Measurements from ENCODE around the gene LSR.
A peak's percentile ranks its signal among the peaks of the same experiment; 100 is the strongest.

LSR gene

DNA sequence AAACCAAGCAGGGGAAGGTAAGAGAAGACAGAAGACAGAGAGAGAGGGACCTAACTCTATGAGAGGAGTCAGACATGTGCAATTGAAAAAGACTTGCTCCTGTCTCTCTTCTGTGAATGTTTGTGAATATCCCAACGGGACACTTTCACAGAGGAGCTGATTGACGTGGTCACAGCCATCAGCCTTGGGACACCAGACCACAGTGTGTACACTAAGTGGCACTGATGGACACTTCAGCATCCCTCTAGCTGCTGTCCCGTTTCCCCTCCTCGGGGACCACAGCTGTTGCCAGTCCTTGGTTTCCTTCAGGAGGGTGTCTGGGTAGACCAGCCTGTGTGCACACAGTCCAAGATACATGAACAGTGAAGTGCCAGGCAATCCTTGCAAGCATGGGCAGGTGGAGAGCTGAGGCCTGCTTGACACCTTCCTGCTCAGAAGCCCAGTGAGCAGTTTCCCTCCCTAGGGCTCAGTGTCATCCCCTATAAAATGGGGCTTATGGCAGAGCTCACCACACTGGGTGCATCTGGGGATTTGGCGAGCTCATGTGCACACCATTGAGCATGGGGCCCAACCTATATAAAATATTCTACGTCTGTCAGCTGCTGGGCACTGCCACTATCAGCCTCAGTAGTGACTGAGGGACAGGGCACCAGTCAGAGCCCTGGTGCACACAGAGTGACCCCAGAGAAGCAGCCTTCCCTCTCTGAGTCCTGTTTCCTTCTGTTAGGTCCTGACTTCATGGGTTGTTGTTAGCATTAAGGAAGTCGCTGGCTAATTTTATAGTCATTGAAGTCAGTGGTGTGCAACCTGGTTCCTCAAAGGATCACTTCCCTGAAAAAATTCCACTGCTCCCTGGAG lies 15.7 kb downstream of the LSR start:
- no peak overlapping the region for H3K4me3 ChIP-seq (ENCODE audit: low read length)
- peaks cover 71% of the 10 kb centered on the region for H3K36me3 ChIP-seq (ENCODE audit: insufficient read depth, low read length)
- WGBS: 90% methylated on average over 7 of the region's 7 CpGs

DNA sequence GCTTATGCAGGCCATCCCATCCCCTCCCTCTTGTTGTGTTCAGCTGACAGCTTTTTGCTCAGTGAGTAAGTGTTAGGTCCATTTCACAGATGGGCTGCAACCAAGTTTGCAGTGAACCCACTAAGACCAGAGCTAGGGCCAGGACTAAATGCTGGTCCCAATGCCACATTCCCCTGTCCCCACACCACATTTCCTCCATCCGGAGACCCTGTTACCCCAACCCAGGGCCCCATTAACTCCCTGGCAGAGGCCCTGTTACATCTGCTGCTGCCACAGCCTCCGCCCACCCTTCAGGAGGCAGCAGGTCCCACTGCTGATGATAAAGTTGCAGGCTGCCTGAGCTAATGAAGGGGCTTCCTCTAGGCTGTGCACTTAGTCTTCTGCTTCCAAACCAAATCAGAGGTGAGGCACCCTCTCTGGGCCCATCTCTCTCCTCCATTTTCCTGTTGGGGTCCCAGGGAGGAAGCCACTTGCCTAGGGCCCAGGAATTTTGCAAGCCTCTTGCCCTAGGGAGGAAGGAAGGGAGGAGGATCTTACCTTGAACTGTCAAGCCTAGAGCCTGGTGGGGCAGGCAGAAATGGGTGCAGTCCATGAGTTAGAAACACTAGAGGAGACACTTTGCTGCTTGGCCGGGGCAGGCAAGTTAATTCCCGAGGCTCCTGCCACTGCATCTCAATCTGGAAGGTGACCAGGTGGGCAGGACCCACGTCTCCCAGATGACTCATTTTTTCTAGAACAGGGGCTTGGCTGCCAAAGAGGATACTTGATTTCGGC lies 16.5 kb downstream of the LSR start:
- 0 out of 2 replicates have a peak, but pooled peaks cover 3% of the 10 kb centered on the region for H3K4me1 ChIP-seq (ENCODE audit: insufficient read depth, low read length)
- no peak overlapping the region for H3K4me3 ChIP-seq (ENCODE audit: low read length)
- peaks cover 69% of the 10 kb centered on the region for H3K36me3 ChIP-seq (ENCODE audit: insufficient read depth, low read length)
- 90% methylated on average over 6 of the region's 6 CpGs for WGBS
- no peak overlapping the region for H3K9ac ChIP-seq (ENCODE audit: low read depth, low read length)
- H3K9me3 ChIP-seq (ENCODE audit: insufficient read depth, low read depth, low read length): no peaks in the 10 kb centered on the region
- H3K27me3 ChIP-seq (ENCODE audit: insufficient read depth, low read length): no peaks in the 10 kb centered on the region
- H3K27ac ChIP-seq (ENCODE audit: low read depth, low read length): 0 out of 2 replicates have a peak overlapping the region, but pooled peaks have one; percentile 25

More for the DNA sequence above, 15.7 kb downstream of the LSR start:
- H3K9ac ChIP-seq (ENCODE audit: low read depth, low read length): no peak overlapping the region
- H3K4me1 ChIP-seq (ENCODE audit: insufficient read depth, low read length): no peaks in the 10 kb centered on the region
- no peaks in the 10 kb centered on the region for H3K9me3 ChIP-seq (ENCODE audit: insufficient read depth, low read depth, low read length)
- H3K27me3 ChIP-seq (ENCODE audit: insufficient read depth, low read length): no peaks in the 10 kb centered on the region
- H3K27ac ChIP-seq (ENCODE audit: low read depth, low read length): no peak overlapping the region

GRCh38 chr19:35265900-35266519 lies 17.2 kb downstream of the LSR start:
- 94% methylated on average over 10 of the region's 10 CpGs for WGBS
- Histone ChIP-seq H3K4me1 (ENCODE audit: insufficient read depth, low read length) (0 out of 2 replicates have a peak, but pooled peaks cover 3% of the 10 kb centered on the region), H3K9ac (ENCODE audit: low read depth, low read length) (no peak overlapping the region), H3K27ac (ENCODE audit: low read depth, low read length) (0 out of 2 replicates have a peak overlapping the region, but pooled peaks have one; percentile 25), H3K9me3 (ENCODE audit: insufficient read depth, low read depth, low read length) (no peaks in the 10 kb centered on the region), H3K27me3 (ENCODE audit: insufficient read depth, low read length) (no peaks in the 10 kb centered on the region), H3K4me3 (ENCODE audit: low read length) (no peak overlapping the region), H3K36me3 (ENCODE audit: insufficient read depth, low read length) (peaks cover 72% of the 10 kb centered on the region)

GRCh38 chr19:35266520-35267352 lies 17.9 kb downstream of the LSR start:
- H3K36me3 ChIP-seq (ENCODE audit: insufficient read depth, low read length): peaks cover 72% of the 10 kb centered on the region
- H3K4me1 ChIP-seq (ENCODE audit: insufficient read depth, low read length): 0 out of 2 replicates have a peak, but pooled peaks cover 3% of the 10 kb centered on the region
- H3K9me3 ChIP-seq (ENCODE audit: insufficient read depth, low read depth, low read length): no peaks in the 10 kb centered on the region
- peak overlapping the region; percentile 81 for H3K4me3 ChIP-seq (ENCODE audit: low read length)
- no peaks in the 10 kb centered on the region for H3K27me3 ChIP-seq (ENCODE audit: insufficient read depth, low read length)
- H3K9ac ChIP-seq (ENCODE audit: low read depth, low read length): peak overlapping the region; percentile 94
- WGBS: 69% methylated on average over 37 of the region's 39 CpGs
- H3K27ac ChIP-seq (ENCODE audit: low read depth, low read length): peak overlapping the region; percentile 88

DNA sequence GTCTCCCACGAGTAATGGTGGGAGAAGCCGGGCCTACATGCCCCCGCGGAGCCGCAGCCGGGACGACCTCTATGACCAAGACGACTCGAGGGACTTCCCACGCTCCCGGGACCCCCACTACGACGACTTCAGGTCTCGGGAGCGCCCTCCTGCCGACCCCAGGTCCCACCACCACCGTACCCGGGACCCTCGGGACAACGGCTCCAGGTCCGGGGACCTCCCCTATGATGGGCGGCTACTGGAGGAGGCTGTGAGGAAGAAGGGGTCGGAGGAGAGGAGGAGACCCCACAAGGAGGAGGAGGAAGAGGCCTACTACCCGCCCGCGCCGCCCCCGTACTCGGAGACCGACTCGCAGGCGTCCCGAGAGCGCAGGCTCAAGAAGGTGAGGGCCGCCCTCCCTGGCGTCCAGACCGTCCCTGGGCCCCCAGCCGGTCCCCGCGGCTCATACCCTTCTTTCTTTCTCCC lies 18.6 kb downstream of the LSR start:
- Histone ChIP-seq H3K27ac (ENCODE audit: low read depth, low read length) (peak overlapping the region; percentile 88), H3K36me3 (ENCODE audit: insufficient read depth, low read length) (peaks cover 70% of the 10 kb centered on the region), H3K4me3 (ENCODE audit: low read length) (peak overlapping the region; percentile 81), H3K4me1 (ENCODE audit: insufficient read depth, low read length) (0 out of 2 replicates have a peak, but pooled peaks cover 3% of the 10 kb centered on the region), H3K27me3 (ENCODE audit: insufficient read depth, low read length) (no peaks in the 10 kb centered on the region), H3K9me3 (ENCODE audit: insufficient read depth, low read depth, low read length) (no peaks in the 10 kb centered on the region), H3K9ac (ENCODE audit: low read depth, low read length) (peak overlapping the region; percentile 94)
- 25% methylated on average over 40 of the region's 40 CpGs for WGBS

DNA sequence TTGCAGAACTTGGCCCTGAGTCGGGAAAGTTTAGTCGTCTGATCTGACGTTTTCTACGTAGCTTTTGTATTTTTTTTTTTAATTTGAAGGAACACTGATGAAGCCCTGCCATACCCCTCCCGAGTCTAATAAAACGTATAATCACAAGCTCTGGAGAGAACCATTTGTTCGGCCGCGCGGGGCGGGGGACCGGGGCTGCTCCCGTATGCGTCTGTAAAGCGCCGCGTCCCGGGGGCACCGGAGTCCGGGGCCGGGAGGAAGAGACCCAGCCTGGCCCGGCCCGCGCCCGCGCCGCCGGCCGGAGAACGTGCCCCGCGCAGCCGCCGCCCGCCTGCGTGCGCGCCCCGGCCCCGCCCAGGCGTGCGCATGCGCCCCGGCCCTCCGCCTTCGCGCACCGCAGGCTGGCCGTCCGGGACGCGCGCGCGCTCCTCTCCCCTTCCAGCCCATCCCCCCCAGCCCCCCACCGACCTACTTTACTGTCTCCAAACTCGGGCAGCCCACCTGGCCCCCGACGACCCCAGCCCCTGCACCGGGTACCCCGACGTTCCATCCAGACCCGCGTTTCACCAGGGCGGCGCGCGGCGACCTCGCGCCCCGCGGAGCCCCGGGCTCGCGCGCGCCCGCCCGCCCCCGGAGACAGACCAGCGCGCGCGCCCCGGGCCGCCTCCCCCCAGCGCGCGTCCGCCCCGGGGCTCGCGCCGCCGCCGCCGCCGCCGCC lies 19.2 kb downstream of the LSR start:
- H3K27me3 ChIP-seq (ENCODE audit: insufficient read depth, low read length): no peaks in the 10 kb centered on the region
- under 1% methylated on average over 96 of the region's 100 CpGs for WGBS
- peak overlapping the region; percentile 94 for H3K9ac ChIP-seq (ENCODE audit: low read depth, low read length)
- 0 out of 2 replicates have a peak, but pooled peaks cover 3% of the 10 kb centered on the region for H3K4me1 ChIP-seq (ENCODE audit: insufficient read depth, low read length)
- H3K9me3 ChIP-seq (ENCODE audit: insufficient read depth, low read depth, low read length): no peaks in the 10 kb centered on the region
- peaks cover 65% of the 10 kb centered on the region for H3K36me3 ChIP-seq (ENCODE audit: insufficient read depth, low read length)
- peak overlapping the region; percentile 88 for H3K27ac ChIP-seq (ENCODE audit: low read depth, low read length)
- peak overlapping the region; percentile 81 for H3K4me3 ChIP-seq (ENCODE audit: low read length)

GRCh38 chr19:35268536-35269437 lies 20.0 kb downstream of the LSR start, which contains the start of gene USF2:
TSS of gene USF2 (plus strand) at chr19:35268962. CDS start at chr19:35269102, 140 bp downstream.
- Histone ChIP-seq H3K4me3 (ENCODE audit: low read length) (peak within 1 kb of the TSS; percentile 82), H3K9ac (ENCODE audit: low read depth, low read length) (peak within 1 kb of the TSS; percentile 96), H3K27me3 (ENCODE audit: insufficient read depth, low read length) (no peaks in the 10 kb centered on the region), H3K9me3 (ENCODE audit: insufficient read depth, low read depth, low read length) (no peaks in the 10 kb centered on the region), H3K27ac (ENCODE audit: low read depth, low read length) (peak within 1 kb of the TSS; percentile 93), H3K36me3 (ENCODE audit: insufficient read depth, low read length) (peaks cover 65% of the 10 kb centered on the region), H3K4me1 (ENCODE audit: insufficient read depth, low read length) (0 out of 2 replicates have a peak, but pooled peaks cover 3% of the 10 kb centered on the region)
- under 1% methylated on average over 105 of the region's 126 CpGs for WGBS

- peak overlapping the region; percentile 96 for H3K9ac ChIP-seq (ENCODE audit: low read depth, low read length)
- WGBS: 4% methylated on average over 66 of the region's 66 CpGs
- H3K36me3 ChIP-seq (ENCODE audit: insufficient read depth, low read length): peaks cover 65% of the 10 kb centered on the region
- H3K9me3 ChIP-seq (ENCODE audit: insufficient read depth, low read depth, low read length): no peaks in the 10 kb centered on the region
- 0 out of 2 replicates have a peak, but pooled peaks cover 3% of the 10 kb centered on the region for H3K4me1 ChIP-seq (ENCODE audit: insufficient read depth, low read length)
- H3K4me3 ChIP-seq (ENCODE audit: low read length): peak overlapping the region; percentile 82
- no peaks in the 10 kb centered on the region for H3K27me3 ChIP-seq (ENCODE audit: insufficient read depth, low read length)
- H3K27ac ChIP-seq (ENCODE audit: low read depth, low read length): peak overlapping the region; percentile 93; the same call in 1 of the 2 replicates
Observed at GRCh38 chr19:35269438-35270117, 20.8 kb downstream of the LSR start.
